AG09319 (cell line): ENCODE data around the gene SPSB1.

Source experiments
- DNase-seq: peaks from one replicate; pipeline ENCODE4 v3.0.0-alpha.2; 2010; ENCODE audit warnings: low read depth; ENCODE audit errors: extremely low read depth
- CTCF ChIP-seq: IDR thresholded peaks from 2 replicates; pipeline ENCODE4 v1.5.1; 2011; ENCODE audit warnings: low read depth, mild to moderate bottlenecking, inconsistent platforms, low read length, moderate library complexity

SPSB1 gene

GRCh38 chr1:9275161-9275560, 17.5 kb upstream of the SPSB1 start:
- DNase-seq: no peak
- TF ChIP-seq CTCF: no peak

- no peak for TF ChIP-seq CTCF
- DNase-seq: no peak
Measured at GRCh38 chr1:9275567-9276034, 17.1 kb upstream of the SPSB1 start.

- no peak for TF ChIP-seq CTCF
- DNase-seq: no peak
Measured at GRCh38 chr1:9278116-9278515, 14.6 kb upstream of the SPSB1 start.

- no peak for TF ChIP-seq CTCF
- DNase-seq: no peak
Measured at GRCh38 chr1:9278585-9279153, 14.0 kb upstream of the SPSB1 start.

GRCh38 chr1:9279172-9279840, 13.4 kb upstream of the SPSB1 start:
- DNase-seq: no peak
- no peak for TF ChIP-seq CTCF

GRCh38 chr1:9280015-9280860, 12.5 kb upstream of the SPSB1 start:
- peak; percentile 83 for DNase-seq
- no peak; the same call in 1 of the 2 replicates for TF ChIP-seq CTCF
